CD14-positive monocyte (primary cell): ENCODE results near the gene CDK5RAP2. TPM values are rescaled to one million over a fixed set of nuclear protein-coding genes. Genes with fewer than 3 reads are reported as not detected.

Experiments
- DNase-seq, 3 donors: peaks; one replicate each; pipeline ENCODE4 v3.0.0-alpha.2; 2011 to 2022
- H2AFZ ChIP-seq: 2 replicates; pipeline ENCODE4 v1.6.0; 2012; ENCODE audit warnings: mild to moderate bottlenecking, low read depth, low read length, inconsistent platforms; ENCODE audit not compliant: insufficient read depth, poor library complexity, severe bottlenecking
- H3K27ac ChIP-seq, 2 donors: 1 replicate in 1 of 2; 2 replicates in 1 of 2; pipeline ENCODE4 v1.5.1; 2012 to 2013; ENCODE audit warnings: low read length in 2 of 2, control low read depth in 1 of 2, inconsistent platforms in 1 of 2, low read depth in 1 of 2, mild to moderate bottlenecking in 1 of 2
- H3K27me3 ChIP-seq, 2 donors: one replicate each; pipeline versions ENCODE4 v1.6.0 to v1.6.1; 2011 to 2013; ENCODE audit warnings: low read length in 2 of 2; ENCODE audit not compliant: control insufficient read depth in 2 of 2, insufficient read depth in 2 of 2
- H3K36me3 ChIP-seq, 2 donors: replicated peaks in 1 of 2; 1 replicate in 1 of 2; 2 replicates in 1 of 2; pipeline versions ENCODE4 v1.5.1 to v1.6.1; 2012 to 2013; ENCODE audit warnings: low read length in 2 of 2, control low read depth in 1 of 2, inconsistent platforms in 1 of 2, mild to moderate bottlenecking in 1 of 2; ENCODE audit not compliant: insufficient read depth in 2 of 2, control insufficient read depth in 1 of 2
- H3K4me1 ChIP-seq, 2 donors: 1 replicate in 1 of 2; 2 replicates in 1 of 2; pipeline versions ENCODE4 v1.5.1 to v1.6.1; 2012 to 2013; ENCODE audit warnings: low read length in 2 of 2, control low read depth in 1 of 2, inconsistent platforms in 1 of 2, mild to moderate bottlenecking in 1 of 2, moderate library complexity in 1 of 2; ENCODE audit not compliant: insufficient read depth in 2 of 2, control insufficient read depth in 1 of 2
- H3K4me2 ChIP-seq: replicated peaks from 2 replicates; pipeline ENCODE3; 2012; ENCODE audit warnings: low read length, moderate library complexity, mild to moderate bottlenecking; ENCODE audit not compliant: poor library complexity, severe bottlenecking; ENCODE audit errors: extremely low read depth
- H3K4me3 ChIP-seq, 3 experiments: fragments of 200-600 bp in 1 of 3; sonication (generic) in 1 of 3; replicated peaks in 1 of 3; 1 replicate in 2 of 3; 2 replicates in 1 of 3; pipeline ENCODE4 v1.5.1; 2011 to 2013; ENCODE audit warnings: low read length in 3 of 3, mild to moderate bottlenecking in 3 of 3, control low read depth in 2 of 3, low read depth in 2 of 3, inconsistent platforms in 1 of 3, moderate library complexity in 1 of 3
- H3K79me2 ChIP-seq: 2 replicates; pipeline ENCODE4 v1.6.0; 2012; ENCODE audit warnings: mild to moderate bottlenecking, control low read depth, inconsistent platforms, low read length, moderate library complexity; ENCODE audit not compliant: insufficient read depth
- H3K9ac ChIP-seq: 2 replicates; pipeline ENCODE4 v1.6.0; 2017; ENCODE audit warnings: low read length, mild to moderate bottlenecking; ENCODE audit not compliant: insufficient read depth, poor library complexity, severe bottlenecking
- H3K9me3 ChIP-seq, 2 donors: replicated peaks in 1 of 2; 1 replicate in 1 of 2; 2 replicates in 1 of 2; pipeline versions ENCODE4 v1.5.1 to v1.6.1; 2012 to 2013; ENCODE audit warnings: low read length in 2 of 2, control low read depth in 1 of 2; ENCODE audit not compliant: control insufficient read depth in 1 of 2, insufficient read depth in 1 of 2
- H4K20me1 ChIP-seq: 2 replicates; pipeline ENCODE4 v1.6.0; 2012; ENCODE audit warnings: mild to moderate bottlenecking, low read length, control low read depth, moderate library complexity; ENCODE audit not compliant: insufficient read depth
- H3K27ac Mint-ChIP-seq, 7 donors: one replicate each; pipeline ENCODE4 v1.8.0; 2020; ENCODE audit warnings: mild to moderate bottlenecking in 7 of 7, mixed read lengths in 7 of 7, moderate library complexity in 6 of 7, inconsistent platforms in 2 of 7
- H3K27me3 Mint-ChIP-seq, 3 donors: one replicate each; pipeline ENCODE4 v1.8.0; 2021 to 2022; ENCODE audit warnings: low read depth in 3 of 3, mild to moderate bottlenecking in 3 of 3, mixed read lengths in 3 of 3, moderate library complexity in 3 of 3, inconsistent platforms in 1 of 3
- H3K36me3 Mint-ChIP-seq, 2 donors: one replicate each; pipeline ENCODE4 v1.8.0; 2020; ENCODE audit warnings: mixed read lengths in 2 of 2, inconsistent platforms in 1 of 2, mild to moderate bottlenecking in 1 of 2
- H3K4me1 Mint-ChIP-seq: one replicate; pipeline ENCODE4 v1.8.0; 2020; ENCODE audit warnings: mild to moderate bottlenecking, mixed read lengths
- H3K4me3 Mint-ChIP-seq, 2 donors: one replicate each; pipeline ENCODE4 v1.8.0; 2020; ENCODE audit warnings: mild to moderate bottlenecking in 2 of 2, mixed read lengths in 2 of 2, moderate library complexity in 1 of 2
- H3K9me3 Mint-ChIP-seq, 7 donors: one replicate each; pipeline ENCODE4 v1.8.0; 2020 to 2022; ENCODE audit warnings: mixed read lengths in 7 of 7, mild to moderate bottlenecking in 6 of 7, moderate library complexity in 6 of 7, inconsistent platforms in 2 of 7
- WGBS: methylation state at CpG from one replicate; pipeline ENCODE4 v1.1.5; 2013; ENCODE audit warnings: missing lambda C conversion rate; ENCODE audit not compliant: insufficient coverage; 5-methylcytosine and 5-hydroxymethylcytosine counted together
- intact Hi-C, 2 donors: fragments of 100-400 bp; cut with micrococcal nuclease; formaldehyde crosslinking; loops; one replicate each; pipeline versions ENCODE4 v1.15.0 to v1.15.1; 2023
- polyA plus RNA-seq, 3 donors: library from polyadenylated mRNA; depleted of rRNA in 1 of 3; unstranded in 2 of 3; stranded (reverse) in 1 of 3; fragments of 300-500 nt in 2 of 3; fragments of >200 nt in 1 of 3; fragmentation: Illumina TruSeq in 2 of 3; gene quantifications; 1 replicate in 2 of 3; 2 replicates in 1 of 3; pipeline ENCODE4 v1.2.3, GENCODE V29; 2012 to 2021
- TF ChIP-seq, protein P1 (sequence below): fragments of 200-600 bp; IDR thresholded peaks from one replicate; pipeline ENCODE4 v1.8.0; 2022; ENCODE audit warnings: antibody characterized with exemption, mild to moderate bottlenecking

CDK5RAP2 gene
- polyA plus RNA-seq, 3 donors = 2.0 to 13.7 (median 6.1) TPM

DNA sequence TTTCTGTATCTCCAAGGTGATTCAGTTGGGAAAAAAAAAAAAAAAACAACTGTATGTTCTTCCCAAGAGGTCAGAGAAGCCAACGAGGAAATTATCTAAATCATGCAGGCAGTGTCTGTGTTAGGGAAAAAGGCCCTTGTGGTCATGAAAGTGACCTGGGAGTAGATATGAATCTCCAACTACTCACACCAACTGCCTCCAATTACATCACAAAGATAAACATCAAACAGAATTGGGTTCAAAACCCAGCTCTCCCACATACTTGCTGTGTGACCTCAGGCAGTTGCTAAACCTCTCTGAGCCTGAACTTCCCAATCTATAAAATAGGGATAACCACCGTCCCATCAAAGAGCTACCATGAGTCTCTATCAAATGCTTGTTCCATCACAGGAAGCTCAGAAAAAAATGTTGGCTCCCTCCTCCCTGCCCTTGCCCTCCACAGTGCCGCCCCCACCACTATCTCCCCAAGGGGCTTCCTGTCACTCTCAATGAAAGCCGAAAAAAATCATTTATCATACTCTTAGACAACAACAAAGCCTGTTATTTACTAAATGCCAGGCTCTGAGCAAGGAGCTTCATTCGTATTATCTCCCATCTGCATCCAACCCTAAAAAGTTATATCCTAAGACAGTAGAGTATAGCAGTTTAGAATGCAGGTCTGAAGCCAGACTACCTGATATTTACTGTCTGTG lies 42.9 kb downstream of the CDK5RAP2 start:
- no peaks in the 10 kb centered on the region for H3K9me3 Mint-ChIP-seq
- Histone ChIP-seq H3K79me2 (no peaks in the 10 kb centered on the region), H3K9ac (no peak overlapping the region), H3K27me3 (no peaks in the 10 kb centered on the region), H3K36me3 (peaks cover 64 to 99% of the 10 kb centered on the region in 2 donors), H3K4me1 (no peaks in the 10 kb centered on the region), H3K4me3 (no peak overlapping the region), H4K20me1 (no peaks in the 10 kb centered on the region), H3K4me2 (no peak overlapping the region), H3K27ac (no peak overlapping the region), H2AFZ (no peak overlapping the region), H3K9me3 (no peaks in the 10 kb centered on the region)
- intact Hi-C loops = no loop called here
- no peaks in the 10 kb centered on the region for H3K27me3 Mint-ChIP-seq
- WGBS = 85% methylated on average over 3 of the region's 5 CpGs
- peaks cover 83 to 89% of the 10 kb centered on the region in 2 donors for H3K36me3 Mint-ChIP-seq
- no peak overlapping the region for H3K27ac Mint-ChIP-seq
- no peak for DNase-seq
- H3K4me3 Mint-ChIP-seq = no peak overlapping the region
- H3K4me1 Mint-ChIP-seq = peaks cover 5% of the 10 kb centered on the region
- TF ChIP-seq, protein P1, sequence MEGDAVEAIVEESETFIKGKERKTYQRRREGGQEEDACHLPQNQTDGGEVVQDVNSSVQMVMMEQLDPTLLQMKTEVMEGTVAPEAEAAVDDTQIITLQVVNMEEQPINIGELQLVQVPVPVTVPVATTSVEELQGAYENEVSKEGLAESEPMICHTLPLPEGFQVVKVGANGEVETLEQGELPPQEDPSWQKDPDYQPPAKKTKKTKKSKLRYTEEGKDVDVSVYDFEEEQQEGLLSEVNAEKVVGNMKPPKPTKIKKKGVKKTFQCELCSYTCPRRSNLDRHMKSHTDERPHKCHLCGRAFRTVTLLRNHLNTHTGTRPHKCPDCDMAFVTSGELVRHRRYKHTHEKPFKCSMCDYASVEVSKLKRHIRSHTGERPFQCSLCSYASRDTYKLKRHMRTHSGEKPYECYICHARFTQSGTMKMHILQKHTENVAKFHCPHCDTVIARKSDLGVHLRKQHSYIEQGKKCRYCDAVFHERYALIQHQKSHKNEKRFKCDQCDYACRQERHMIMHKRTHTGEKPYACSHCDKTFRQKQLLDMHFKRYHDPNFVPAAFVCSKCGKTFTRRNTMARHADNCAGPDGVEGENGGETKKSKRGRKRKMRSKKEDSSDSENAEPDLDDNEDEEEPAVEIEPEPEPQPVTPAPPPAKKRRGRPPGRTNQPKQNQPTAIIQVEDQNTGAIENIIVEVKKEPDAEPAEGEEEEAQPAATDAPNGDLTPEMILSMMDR = no peak

DNA sequence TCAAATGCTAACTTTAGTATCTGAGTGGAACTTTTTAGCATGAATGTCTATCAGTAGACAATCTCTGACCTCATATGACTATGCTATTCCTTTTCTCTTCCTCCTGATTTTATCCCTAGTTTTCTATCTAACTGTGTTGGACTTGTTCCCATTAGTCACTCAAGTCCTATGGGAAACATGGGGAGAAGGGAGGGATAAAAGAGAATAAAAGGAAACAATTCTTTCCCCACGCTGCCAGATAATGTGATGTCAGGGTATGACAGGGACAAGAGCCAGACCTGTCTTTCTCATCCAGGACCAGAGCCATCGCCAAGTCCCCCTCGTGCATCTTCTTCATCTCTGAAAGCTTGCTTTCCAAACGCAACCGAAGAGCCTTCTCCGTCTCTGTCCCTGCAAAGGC lies 43.9 kb downstream of the CDK5RAP2 start:
- peaks cover 76 to 82% of the 10 kb centered on the region in 2 donors for H3K36me3 Mint-ChIP-seq
- 100% methylated on average over 5 of the region's 6 CpGs for WGBS

More for the DNA sequence above, 43.9 kb downstream of the CDK5RAP2 start:
- Histone ChIP-seq H3K9ac (no peak overlapping the region), H3K4me3 (no peak overlapping the region), H3K4me2 (no peak overlapping the region), H3K36me3 (peaks cover 60 to 99% of the 10 kb centered on the region in 2 donors), H2AFZ (no peak overlapping the region), H3K79me2 (no peaks in the 10 kb centered on the region), H3K4me1 (no peaks in the 10 kb centered on the region), H3K27ac (no peak overlapping the region), H3K9me3 (no peaks in the 10 kb centered on the region), H4K20me1 (no peaks in the 10 kb centered on the region), H3K27me3 (no peaks in the 10 kb centered on the region)
- no peaks in the 10 kb centered on the region for H3K9me3 Mint-ChIP-seq
- no peaks in the 10 kb centered on the region for H3K27me3 Mint-ChIP-seq
- DNase-seq = no peak
- H3K4me1 Mint-ChIP-seq = peaks cover 5% of the 10 kb centered on the region
- peak overlapping the region in 1 of 7 donors; percentile 31 for H3K27ac Mint-ChIP-seq
- intact Hi-C loops = no loop called here
- TF ChIP-seq, protein P1 = no peak
- H3K4me3 Mint-ChIP-seq = no peak overlapping the region
